ENCODE data around the gene ZBTB20.

GRCh38 chr3:114327665-114328064 is 819.4 kb downstream of the ZBTB20 start:
- TF ChIP-seq CTCF (conservative IDR thresholded peaks at IDR 0.05) (no peak), EZH2 (IDR thresholded peaks at IDR 0.05; ENCODE audit: low read depth) (no peak)

Measured in PC-9 (cell line).